T-helper 1 cell treated with Interleukin-12 subunit alpha and Interleukin-12 subunit beta and Interleukin-4 antibody, amounts not matched to agents 30 μg/mL and 1 μg/mL, for 36 hours (primary cell): Measurements from ENCODE around the gene KIF16B.

ENCODE experiments used
- H3K27ac Mint-ChIP-seq: one replicate; pipeline ENCODE4 v1.8.0; 2021; ENCODE audit warnings: mild to moderate bottlenecking, mixed read lengths
- H3K27me3 Mint-ChIP-seq: one replicate; pipeline ENCODE4 v1.8.0; 2021; ENCODE audit warnings: low read depth, mixed read lengths
- H3K36me3 Mint-ChIP-seq: one replicate; pipeline ENCODE4 v1.8.0; 2021; ENCODE audit warnings: low read depth, mixed read lengths
- H3K4me1 Mint-ChIP-seq: one replicate; pipeline ENCODE4 v1.8.0; 2021; ENCODE audit warnings: low read depth, mixed read lengths
- H3K4me3 Mint-ChIP-seq: one replicate; pipeline ENCODE4 v1.8.0; 2021; ENCODE audit warnings: mild to moderate bottlenecking, moderate library complexity, mixed read lengths
- H3K9me3 Mint-ChIP-seq: one replicate; pipeline ENCODE4 v1.8.0; 2021; ENCODE audit warnings: mixed read lengths

The KIF16B gene

DNA sequence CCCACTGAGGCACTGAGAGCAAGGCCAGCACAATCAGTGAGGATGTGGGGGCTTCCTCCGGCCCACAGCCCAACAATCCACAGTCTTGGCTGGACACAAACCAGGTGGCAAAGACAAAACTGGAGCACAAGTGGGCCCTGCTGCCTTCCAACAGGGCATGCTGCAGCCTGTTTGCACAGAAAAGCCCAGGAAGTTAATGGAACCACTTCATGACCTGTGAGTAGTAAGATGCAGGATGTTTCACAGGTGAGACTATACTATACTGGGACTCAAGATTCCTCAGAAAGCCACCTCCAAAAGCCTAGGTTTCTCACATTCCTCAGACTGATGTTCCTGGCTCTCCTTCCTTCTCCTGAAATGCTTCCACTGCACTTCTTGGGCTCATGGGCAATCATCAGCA, 235.5 kb downstream of the KIF16B start:
- H3K36me3 Mint-ChIP-seq: no peaks in the 10 kb centered on the region
- no peak overlapping the region for H3K4me3 Mint-ChIP-seq
- peaks cover 10% of the 10 kb centered on the region for H3K9me3 Mint-ChIP-seq

DNA sequence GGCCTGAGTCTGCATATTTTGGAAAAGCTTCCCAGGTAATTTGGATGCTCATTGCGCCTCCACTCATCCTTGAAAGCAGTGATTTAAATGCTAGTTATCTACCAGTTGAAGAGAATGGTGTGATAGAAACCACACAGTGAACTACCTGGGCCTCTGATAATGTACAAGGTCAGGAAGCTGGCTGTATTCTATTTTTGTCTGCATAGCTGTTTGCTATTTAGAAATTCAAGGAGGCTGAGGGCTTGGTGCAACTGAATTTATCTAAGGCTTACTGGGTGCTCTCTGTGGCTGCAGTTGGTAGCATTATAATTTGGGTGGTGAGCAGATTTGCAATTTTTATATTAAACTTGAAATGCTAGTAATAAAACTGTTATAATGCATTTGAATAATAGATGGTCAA, 245.6 kb downstream of the KIF16B start:
- Mint-ChIP-seq H3K27me3 (no peaks in the 10 kb centered on the region), H3K27ac (no peak overlapping the region), H3K36me3 (peaks cover 2% of the 10 kb centered on the region), H3K4me1 (no peaks in the 10 kb centered on the region), H3K9me3 (peaks cover 7% of the 10 kb centered on the region), H3K4me3 (no peak overlapping the region)

More for the DNA sequence above, 235.5 kb downstream of the KIF16B start:
- Mint-ChIP-seq H3K27me3 (no peaks in the 10 kb centered on the region), H3K4me1 (no peaks in the 10 kb centered on the region), H3K27ac (no peak overlapping the region)

DNA sequence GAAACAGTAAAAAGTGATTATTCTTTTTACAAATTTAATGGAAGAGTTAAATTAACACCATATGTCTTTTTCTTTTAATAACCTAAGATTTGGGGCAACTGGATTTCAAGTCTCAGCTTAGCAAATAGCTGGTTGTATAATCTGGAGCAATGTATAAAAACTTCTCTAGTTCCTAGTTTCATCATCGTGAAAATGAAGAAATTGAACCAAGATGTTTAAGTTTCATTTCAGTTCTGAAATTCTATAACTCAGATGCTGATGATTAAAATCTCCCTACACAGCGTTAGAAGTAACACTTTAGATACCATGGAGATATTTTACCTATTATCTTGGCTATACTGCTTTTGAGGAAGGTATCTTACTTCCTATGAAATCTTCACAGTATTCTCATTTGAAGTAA, 252.0 kb downstream of the KIF16B start:
- H3K4me1 Mint-ChIP-seq: peaks cover 3% of the 10 kb centered on the region
- peaks cover 7% of the 10 kb centered on the region for H3K9me3 Mint-ChIP-seq
- no peak overlapping the region for H3K27ac Mint-ChIP-seq
- H3K27me3 Mint-ChIP-seq: no peaks in the 10 kb centered on the region
- H3K4me3 Mint-ChIP-seq: no peak overlapping the region
- peaks cover 2% of the 10 kb centered on the region for H3K36me3 Mint-ChIP-seq

DNA sequence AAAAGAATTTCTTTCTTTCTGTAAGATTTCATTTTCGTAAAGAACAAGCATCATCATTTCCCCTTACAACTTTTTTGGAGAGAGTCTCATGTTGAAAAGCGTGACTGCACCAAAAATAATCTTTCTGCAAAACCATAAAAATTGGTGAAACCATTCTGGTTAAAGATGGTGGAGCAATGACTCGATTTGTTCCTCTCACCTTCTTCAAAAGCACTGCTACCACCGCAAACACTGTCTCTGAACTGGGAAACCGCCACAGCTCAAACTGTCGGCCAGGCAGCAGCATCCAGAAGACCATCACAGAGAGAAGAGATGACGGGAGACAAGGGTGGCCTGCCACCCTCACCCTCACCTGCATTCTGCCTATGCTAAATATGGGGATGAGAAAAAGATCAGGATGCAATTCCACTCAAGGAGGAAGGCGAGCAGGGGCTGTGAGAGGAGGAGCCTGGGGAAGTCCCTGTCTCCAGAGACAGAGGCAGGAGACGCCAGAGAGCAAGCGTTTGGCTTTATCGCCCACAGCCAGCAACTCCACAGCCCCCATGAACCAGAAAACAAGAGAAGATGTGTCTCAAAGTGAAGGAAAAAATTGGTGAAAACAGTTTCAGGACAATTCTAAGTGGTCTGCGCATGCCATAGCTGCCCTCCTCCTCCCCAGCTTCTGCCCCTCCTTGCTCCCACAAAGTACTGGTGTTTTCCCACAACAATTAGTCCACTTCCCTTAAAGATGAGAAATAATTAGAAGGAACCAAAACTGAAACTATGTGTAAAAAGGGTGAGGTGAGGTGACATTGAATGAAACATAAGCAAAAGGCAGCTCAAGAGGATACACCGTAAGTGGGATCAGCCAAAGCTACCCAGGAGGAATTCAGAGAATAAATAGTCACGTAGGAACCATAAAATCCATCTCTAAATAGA, 255.5 kb downstream of the KIF16B start:
- Mint-ChIP-seq H3K27me3 (no peaks in the 10 kb centered on the region), H3K9me3 (no peaks in the 10 kb centered on the region), H3K36me3 (peaks cover 1% of the 10 kb centered on the region), H3K4me1 (peaks cover 4% of the 10 kb centered on the region), H3K27ac (no peak overlapping the region), H3K4me3 (peak overlapping the region; percentile 14)

GRCh38 chr20:16316513-16316912, 256.7 kb downstream of the KIF16B start:
- no peaks in the 10 kb centered on the region for H3K27me3 Mint-ChIP-seq
- peaks cover 1% of the 10 kb centered on the region for H3K36me3 Mint-ChIP-seq
- no peak overlapping the region for H3K4me3 Mint-ChIP-seq
- no peak overlapping the region for H3K27ac Mint-ChIP-seq
- no peaks in the 10 kb centered on the region for H3K9me3 Mint-ChIP-seq
- H3K4me1 Mint-ChIP-seq: peaks cover 4% of the 10 kb centered on the region

DNA sequence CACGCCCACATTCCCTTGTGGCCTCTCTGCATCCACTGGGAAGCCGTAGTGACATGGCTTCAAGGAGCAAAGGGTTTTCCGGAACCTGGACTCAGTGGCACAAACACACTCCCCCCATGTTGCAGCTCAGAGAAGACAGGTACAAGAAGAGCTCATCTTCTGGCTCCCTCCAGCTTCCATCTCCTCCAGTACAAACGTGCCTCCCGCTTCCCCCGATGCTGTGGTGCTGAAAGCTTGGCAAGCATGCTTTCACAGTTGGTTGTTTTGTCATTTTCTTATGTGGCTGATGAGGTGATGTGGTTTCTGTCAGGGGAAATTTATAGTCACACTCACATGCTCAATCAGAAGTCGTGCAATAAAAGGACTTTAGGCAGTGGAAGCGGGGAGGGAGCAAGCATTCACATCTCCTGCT, 258.5 kb downstream of the KIF16B start:
- H3K27me3 Mint-ChIP-seq: no peaks in the 10 kb centered on the region
- H3K27ac Mint-ChIP-seq: no peak overlapping the region
- peaks cover 4% of the 10 kb centered on the region for H3K4me1 Mint-ChIP-seq
- peaks cover 1% of the 10 kb centered on the region for H3K36me3 Mint-ChIP-seq
- no peak overlapping the region for H3K4me3 Mint-ChIP-seq
- H3K9me3 Mint-ChIP-seq: no peaks in the 10 kb centered on the region

DNA sequence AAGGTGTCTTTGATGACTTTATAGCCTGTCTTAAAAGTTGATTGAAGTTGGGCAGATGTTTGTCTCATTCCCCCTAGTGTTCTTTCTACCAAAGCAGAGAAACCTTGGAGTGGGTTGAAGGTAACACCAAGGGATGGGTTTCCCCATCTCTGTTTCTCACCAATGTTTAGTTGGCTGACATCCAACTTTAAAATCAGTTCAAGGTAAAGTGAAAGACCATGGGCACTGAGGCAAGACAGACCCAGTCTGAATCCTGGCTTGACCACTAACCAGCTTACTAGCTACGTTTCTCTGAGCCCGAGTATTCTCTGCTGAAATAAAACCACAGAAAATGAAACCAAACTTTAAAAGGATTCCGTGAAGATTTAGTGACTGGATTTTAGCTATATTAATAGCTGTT, 258.9 kb downstream of the KIF16B start:
- H3K4me3 Mint-ChIP-seq: no peak overlapping the region
- H3K27ac Mint-ChIP-seq: no peak overlapping the region
- H3K27me3 Mint-ChIP-seq: no peaks in the 10 kb centered on the region

DNA sequence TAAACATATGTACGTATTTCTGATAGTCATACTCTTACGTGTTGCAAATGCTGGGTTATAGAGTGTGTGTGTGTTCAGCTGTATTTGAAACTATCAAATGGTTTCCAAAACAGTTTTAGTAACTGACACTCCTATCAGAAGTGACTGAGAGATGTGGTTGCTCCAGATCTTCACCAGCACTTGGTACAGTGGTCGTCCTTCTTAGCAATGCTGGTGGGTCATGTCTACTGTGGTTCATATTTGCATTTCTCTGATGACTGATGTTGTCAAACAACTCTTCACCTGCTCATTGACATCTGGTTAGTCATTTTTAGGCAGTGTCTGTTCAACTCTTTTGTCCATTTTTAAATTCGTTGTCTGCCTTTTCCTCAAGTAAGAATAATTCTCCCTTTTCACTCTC, 259.3 kb downstream of the KIF16B start:
- Mint-ChIP-seq H3K36me3 (peaks cover 1% of the 10 kb centered on the region), H3K27me3 (no peaks in the 10 kb centered on the region), H3K4me3 (no peak overlapping the region), H3K9me3 (no peaks in the 10 kb centered on the region), H3K4me1 (peaks cover 4% of the 10 kb centered on the region), H3K27ac (no peak overlapping the region)

More for the DNA sequence above, 258.9 kb downstream of the KIF16B start:
- H3K36me3 Mint-ChIP-seq: peaks cover 1% of the 10 kb centered on the region
- H3K9me3 Mint-ChIP-seq: no peaks in the 10 kb centered on the region
- peaks cover 4% of the 10 kb centered on the region for H3K4me1 Mint-ChIP-seq

- Mint-ChIP-seq H3K27ac (no peak overlapping the region), H3K36me3 (peaks cover 1% of the 10 kb centered on the region), H3K4me3 (no peak overlapping the region), H3K27me3 (no peaks in the 10 kb centered on the region), H3K4me1 (peaks cover 2% of the 10 kb centered on the region), H3K9me3 (no peaks in the 10 kb centered on the region)
Observed at GRCh38 chr20:16312998-16313397, 260.2 kb downstream of the KIF16B start.

DNA sequence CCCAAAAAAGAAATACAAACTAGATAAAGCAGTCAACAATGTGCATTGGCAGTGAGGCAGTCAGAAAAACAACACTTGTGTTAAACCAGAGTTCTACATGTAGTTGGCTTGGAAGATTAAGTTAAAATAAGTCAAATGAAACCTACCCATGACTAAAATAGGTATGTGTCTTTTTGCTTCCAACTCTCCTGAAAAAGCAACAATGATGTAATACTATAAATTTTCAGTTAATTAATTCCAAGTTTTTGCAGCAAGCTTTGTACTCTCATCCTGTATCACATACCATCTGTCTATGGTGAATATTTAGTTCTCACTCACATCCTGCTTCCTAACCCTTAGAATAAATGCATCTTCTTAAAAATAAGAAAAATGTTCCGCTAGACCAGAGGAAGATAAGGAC, 261.5 kb downstream of the KIF16B start:
- Mint-ChIP-seq H3K4me1 (peaks cover 1% of the 10 kb centered on the region), H3K27ac (no peak overlapping the region), H3K36me3 (peaks cover 1% of the 10 kb centered on the region), H3K27me3 (no peaks in the 10 kb centered on the region), H3K4me3 (no peak overlapping the region), H3K9me3 (no peaks in the 10 kb centered on the region)

- Mint-ChIP-seq H3K27me3 (no peaks in the 10 kb centered on the region), H3K9me3 (peaks cover 12% of the 10 kb centered on the region), H3K4me3 (no peak overlapping the region), H3K36me3 (no peaks in the 10 kb centered on the region), H3K4me1 (no peaks in the 10 kb centered on the region), H3K27ac (no peak overlapping the region)
Observed at GRCh38 chr20:16308754-16309153, 264.5 kb downstream of the KIF16B start.

- Mint-ChIP-seq H3K4me3 (no peak overlapping the region), H3K36me3 (no peaks in the 10 kb centered on the region), H3K9me3 (peaks cover 30% of the 10 kb centered on the region), H3K27me3 (no peaks in the 10 kb centered on the region), H3K4me1 (no peaks in the 10 kb centered on the region), H3K27ac (no peak overlapping the region)
Observed at GRCh38 chr20:16302818-16303217, 270.4 kb downstream of the KIF16B start.

GRCh38 chr20:16301986-16302385, 271.3 kb downstream of the KIF16B start:
- no peaks in the 10 kb centered on the region for H3K36me3 Mint-ChIP-seq

DNA sequence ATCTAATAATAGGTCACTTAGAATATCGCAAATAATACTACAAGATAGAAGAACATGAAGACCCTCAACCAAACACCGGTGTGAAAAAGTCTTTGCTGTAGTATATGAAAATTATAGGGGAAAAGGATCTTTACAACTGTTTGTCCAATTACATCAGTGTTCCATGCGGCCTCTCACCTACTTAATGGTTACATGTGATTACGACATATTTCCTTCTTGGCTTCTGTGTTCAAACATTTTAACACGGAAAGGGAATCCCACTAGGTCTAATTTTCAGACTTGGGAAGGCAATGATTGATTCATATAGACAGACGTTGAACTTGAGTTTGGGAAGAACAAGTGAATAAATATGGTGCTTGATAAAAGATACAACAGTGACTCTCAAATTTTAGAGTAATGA, 273.4 kb downstream of the KIF16B start:
- no peak overlapping the region for H3K4me3 Mint-ChIP-seq
- no peaks in the 10 kb centered on the region for H3K36me3 Mint-ChIP-seq

More at GRCh38 chr20:16301986-16302385, 271.3 kb downstream of the KIF16B start:
- no peak overlapping the region for H3K27ac Mint-ChIP-seq
- no peaks in the 10 kb centered on the region for H3K4me1 Mint-ChIP-seq
- H3K4me3 Mint-ChIP-seq: no peak overlapping the region
- H3K27me3 Mint-ChIP-seq: no peaks in the 10 kb centered on the region
- H3K9me3 Mint-ChIP-seq: peaks cover 30% of the 10 kb centered on the region

DNA sequence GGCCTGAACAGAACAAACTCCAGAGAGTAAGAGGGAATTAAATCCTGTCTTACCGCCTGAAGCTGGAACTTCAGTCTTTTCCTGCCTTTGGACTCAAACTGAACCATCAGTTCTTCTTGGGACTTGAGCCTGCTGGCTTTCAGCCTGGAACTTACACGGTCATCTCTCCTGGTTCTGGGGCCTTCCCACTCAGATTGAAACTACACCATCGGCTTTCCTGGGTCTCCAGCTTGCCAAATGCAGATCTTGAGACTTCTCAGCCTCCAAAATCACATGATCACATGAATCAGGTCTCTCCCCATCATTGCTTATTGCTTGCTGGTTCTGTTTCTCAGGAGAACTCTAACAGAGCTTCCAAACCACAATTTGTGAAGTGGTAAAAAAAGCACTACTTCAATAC, 276.3 kb downstream of the KIF16B start:
- no peak overlapping the region for H3K4me3 Mint-ChIP-seq
- H3K4me1 Mint-ChIP-seq: no peaks in the 10 kb centered on the region
- H3K36me3 Mint-ChIP-seq: no peaks in the 10 kb centered on the region
- peaks cover 3% of the 10 kb centered on the region for H3K9me3 Mint-ChIP-seq
- H3K27ac Mint-ChIP-seq: no peak overlapping the region
- H3K27me3 Mint-ChIP-seq: no peaks in the 10 kb centered on the region

More for the DNA sequence above, 273.4 kb downstream of the KIF16B start:
- Mint-ChIP-seq H3K9me3 (peaks cover 18% of the 10 kb centered on the region), H3K27ac (no peak overlapping the region), H3K4me1 (no peaks in the 10 kb centered on the region), H3K27me3 (no peaks in the 10 kb centered on the region)
